Astrocyte (in vitro differentiated cells and primary cell): ENCODE measurements around the gene RPS6KA2. TPM values are rescaled to one million over a fixed set of nuclear protein-coding genes. Genes with fewer than 3 reads are reported as not detected.

Experiments used
- DNase-seq: peaks from one replicate; pipeline ENCODE4 v3.0.0-alpha.2; 2010; ENCODE audit warnings: low read depth
- FAIRE-seq: peaks from 2 replicates; lab custom pipeline; 2011; peaks lifted over from hg19 to GRCh38; lab: Jason Lieb, UNC
- H2AFZ ChIP-seq: 2 replicates; pipeline ENCODE4 v1.6.0; 2012; ENCODE audit warnings: low read depth, low read length, inconsistent platforms
- H3K27ac ChIP-seq: 2 replicates; pipeline ENCODE4 v1.5.1; 2011; ENCODE audit warnings: low read depth, low read length, inconsistent platforms
- H3K27me3 ChIP-seq: 2 replicates; pipeline ENCODE4 v1.6.0; 2011; ENCODE audit warnings: low read length, inconsistent platforms; ENCODE audit not compliant: insufficient read depth
- H3K36me3 ChIP-seq: 2 replicates; pipeline ENCODE4 v1.5.1; 2011; ENCODE audit warnings: low read length, inconsistent platforms; ENCODE audit not compliant: insufficient read depth
- H3K4me1 ChIP-seq: 2 replicates; pipeline ENCODE4 v1.5.1; 2011; ENCODE audit warnings: low read length, inconsistent platforms; ENCODE audit not compliant: insufficient read depth
- H3K4me2 ChIP-seq: 2 replicates; pipeline ENCODE4 v1.6.0; 2012; ENCODE audit warnings: low read length, inconsistent platforms
- H3K4me3 ChIP-seq: 2 replicates; pipeline ENCODE4 v1.5.1; 2011; ENCODE audit warnings: low read depth, mild to moderate bottlenecking, low read length, inconsistent platforms; ENCODE audit not compliant: insufficient read depth
- H3K79me2 ChIP-seq: 2 replicates; pipeline ENCODE4 v1.6.0; 2012; ENCODE audit warnings: mild to moderate bottlenecking, low read length, inconsistent platforms; ENCODE audit not compliant: insufficient read depth
- H3K9ac ChIP-seq: 2 replicates; pipeline ENCODE4 v1.6.0; 2012; ENCODE audit warnings: mild to moderate bottlenecking, low read length, inconsistent platforms
- H3K9me3 ChIP-seq: 2 replicates; pipeline ENCODE4 v1.5.1; 2012; ENCODE audit warnings: low read depth, mild to moderate bottlenecking, low read length, inconsistent platforms; ENCODE audit not compliant: insufficient read depth
- H4K20me1 ChIP-seq: 2 replicates; pipeline ENCODE4 v1.6.0; 2012; ENCODE audit warnings: low read length, inconsistent platforms; ENCODE audit not compliant: insufficient read depth
- H3K27ac Mint-ChIP-seq: one replicate; pipeline ENCODE4 v1.8.0; 2021; ENCODE audit warnings: mild to moderate bottlenecking, mixed read lengths; ENCODE audit not compliant: unreplicated experiment
- H3K27me3 Mint-ChIP-seq: one replicate; pipeline ENCODE4 v1.8.0; 2021; ENCODE audit warnings: low read depth, mixed read lengths; ENCODE audit not compliant: unreplicated experiment
- H3K36me3 Mint-ChIP-seq: one replicate; pipeline ENCODE4 v1.8.0; 2021; ENCODE audit warnings: low read depth, mixed read lengths; ENCODE audit not compliant: unreplicated experiment
- H3K4me1 Mint-ChIP-seq: one replicate; pipeline ENCODE4 v1.8.0; 2021; ENCODE audit warnings: low read depth, mixed read lengths; ENCODE audit not compliant: unreplicated experiment
- H3K4me3 Mint-ChIP-seq: one replicate; pipeline ENCODE4 v1.8.0; 2021; ENCODE audit warnings: mild to moderate bottlenecking, moderate library complexity, mixed read lengths; ENCODE audit not compliant: unreplicated experiment
- H3K9me3 Mint-ChIP-seq: one replicate; pipeline ENCODE4 v1.8.0; 2021; ENCODE audit warnings: mild to moderate bottlenecking, mixed read lengths; ENCODE audit not compliant: unreplicated experiment
- CTCF ChIP-seq: IDR thresholded peaks from 2 replicates; pipeline ENCODE4 v1.5.1; 2011; ENCODE audit warnings: low read depth, mild to moderate bottlenecking, inconsistent platforms, low read length, moderate library complexity; ENCODE audit not compliant: insufficient read depth
- EZH2 ChIP-seq: IDR thresholded peaks from 2 replicates; pipeline ENCODE4 v1.6.1; 2012; ENCODE audit warnings: mild to moderate bottlenecking, low read length, inconsistent platforms; ENCODE audit not compliant: insufficient read depth
- total RNA-seq: library from RNA; stranded (reverse); gene quantifications from 2 replicates; pipeline ENCODE4 v1.2.1, GENCODE V29; 2021

Gene RPS6KA2
- total RNA-seq, 1 donor from 2014 or later, result 33.5 TPM

GRCh38 chr6:166411271-166411670, 215.8 kb downstream of the RPS6KA2 start:
- Histone ChIP-seq H3K79me2 (no peaks in the 10 kb centered on the region), H3K36me3 (no peaks in the 10 kb centered on the region), H3K27ac (no peak overlapping the region), H2AFZ (no peak overlapping the region), H3K4me2 (no peak overlapping the region), H3K4me3 (no peak overlapping the region), H3K9ac (no peak overlapping the region), H3K27me3 (no peaks in the 10 kb centered on the region), H3K9me3 (peaks cover 5% of the 10 kb centered on the region), H4K20me1 (peaks cover 6% of the 10 kb centered on the region), H3K4me1 (no peaks in the 10 kb centered on the region)
- TF ChIP-seq CTCF (no peak), EZH2 (no peak)
- H3K27ac Mint-ChIP-seq, result no peak overlapping the region
- no peak overlapping the region for H3K4me3 Mint-ChIP-seq
- peaks cover 2% of the 10 kb centered on the region for H3K27me3 Mint-ChIP-seq
- no peak for FAIRE-seq
- no peak for DNase-seq
- H3K36me3 Mint-ChIP-seq, result peaks cover 17% of the 10 kb centered on the region
- no peaks in the 10 kb centered on the region for H3K9me3 Mint-ChIP-seq
- H3K4me1 Mint-ChIP-seq, result no peaks in the 10 kb centered on the region

GRCh38 chr6:166410426-166410935, 216.6 kb downstream of the RPS6KA2 start:
- H3K79me2 ChIP-seq, result no peaks in the 10 kb centered on the region
- no peak overlapping the region for H3K4me3 ChIP-seq
- Mint-ChIP-seq H3K36me3 (peaks cover 15% of the 10 kb centered on the region), H3K4me1 (no peaks in the 10 kb centered on the region), H3K27me3 (peaks cover 2% of the 10 kb centered on the region), H3K9me3 (no peaks in the 10 kb centered on the region), H3K4me3 (no peak overlapping the region), H3K27ac (no peak overlapping the region)
- no peak for FAIRE-seq
- H3K4me2 ChIP-seq, result no peak overlapping the region
- H3K4me1 ChIP-seq, result no peaks in the 10 kb centered on the region
- no peaks in the 10 kb centered on the region for H3K36me3 ChIP-seq
- no peak overlapping the region for H3K27ac ChIP-seq
- no peaks in the 10 kb centered on the region for H4K20me1 ChIP-seq
- H3K27me3 ChIP-seq, result no peaks in the 10 kb centered on the region
- H3K9ac ChIP-seq, result no peak overlapping the region
- H2AFZ ChIP-seq, result no peak overlapping the region
- DNase-seq, result no peak
- no peak for TF ChIP-seq CTCF
- no peak for TF ChIP-seq EZH2
- no peaks in the 10 kb centered on the region for H3K9me3 ChIP-seq

GRCh38 chr6:166408936-166409755, 217.9 kb downstream of the RPS6KA2 start:
- H3K9me3 Mint-ChIP-seq, result no peaks in the 10 kb centered on the region
- no peak for FAIRE-seq

More at GRCh38 chr6:166408936-166409755, 217.9 kb downstream of the RPS6KA2 start:
- no peak overlapping the region for H3K27ac ChIP-seq
- Mint-ChIP-seq H3K36me3 (peaks cover 11% of the 10 kb centered on the region), H3K27me3 (peaks cover 2% of the 10 kb centered on the region), H3K27ac (no peak overlapping the region), H3K4me1 (no peaks in the 10 kb centered on the region), H3K4me3 (no peak overlapping the region)
- no peaks in the 10 kb centered on the region for H3K9me3 ChIP-seq
- H3K4me2 ChIP-seq, result no peak overlapping the region
- no peaks in the 10 kb centered on the region for H3K4me1 ChIP-seq
- DNase-seq, result no peak
- H3K27me3 ChIP-seq, result no peaks in the 10 kb centered on the region
- H2AFZ ChIP-seq, result no peak overlapping the region
- no peak for TF ChIP-seq EZH2
- TF ChIP-seq CTCF, result no peak
- H4K20me1 ChIP-seq, result no peaks in the 10 kb centered on the region
- no peaks in the 10 kb centered on the region for H3K36me3 ChIP-seq
- H3K4me3 ChIP-seq, result no peak overlapping the region
- H3K79me2 ChIP-seq, result no peaks in the 10 kb centered on the region
- no peak overlapping the region for H3K9ac ChIP-seq
